ENCODE data around the gene EZH2.

DNA sequence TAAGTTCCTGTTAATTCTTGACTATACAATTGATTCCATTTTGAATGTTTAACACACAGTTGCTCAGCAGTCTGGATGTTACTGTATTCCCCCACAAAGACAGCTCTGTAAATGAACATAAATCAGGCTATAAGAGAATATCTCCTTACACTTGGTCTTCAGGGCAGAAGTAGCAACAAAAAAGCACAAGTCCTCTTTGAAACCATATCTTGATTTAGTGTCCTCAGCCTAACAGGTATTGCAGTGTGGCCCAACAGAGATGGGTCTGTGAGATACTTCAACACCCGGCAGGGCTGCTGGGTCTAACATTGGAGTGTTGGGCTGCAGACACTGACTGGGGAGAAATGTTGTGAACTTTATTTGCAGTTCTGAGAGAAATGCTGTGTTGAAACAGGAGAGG lies 109.6 kb downstream of the EZH2 start:
- TF ChIP-seq, protein P1, sequence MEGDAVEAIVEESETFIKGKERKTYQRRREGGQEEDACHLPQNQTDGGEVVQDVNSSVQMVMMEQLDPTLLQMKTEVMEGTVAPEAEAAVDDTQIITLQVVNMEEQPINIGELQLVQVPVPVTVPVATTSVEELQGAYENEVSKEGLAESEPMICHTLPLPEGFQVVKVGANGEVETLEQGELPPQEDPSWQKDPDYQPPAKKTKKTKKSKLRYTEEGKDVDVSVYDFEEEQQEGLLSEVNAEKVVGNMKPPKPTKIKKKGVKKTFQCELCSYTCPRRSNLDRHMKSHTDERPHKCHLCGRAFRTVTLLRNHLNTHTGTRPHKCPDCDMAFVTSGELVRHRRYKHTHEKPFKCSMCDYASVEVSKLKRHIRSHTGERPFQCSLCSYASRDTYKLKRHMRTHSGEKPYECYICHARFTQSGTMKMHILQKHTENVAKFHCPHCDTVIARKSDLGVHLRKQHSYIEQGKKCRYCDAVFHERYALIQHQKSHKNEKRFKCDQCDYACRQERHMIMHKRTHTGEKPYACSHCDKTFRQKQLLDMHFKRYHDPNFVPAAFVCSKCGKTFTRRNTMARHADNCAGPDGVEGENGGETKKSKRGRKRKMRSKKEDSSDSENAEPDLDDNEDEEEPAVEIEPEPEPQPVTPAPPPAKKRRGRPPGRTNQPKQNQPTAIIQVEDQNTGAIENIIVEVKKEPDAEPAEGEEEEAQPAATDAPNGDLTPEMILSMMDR (conservative IDR thresholded peaks at IDR 0.05; ENCODE audit: low read length), result no peak
- TF ChIP-seq EZH2phosphoT487 (IDR thresholded peaks at IDR 0.05; ENCODE audit: borderline replicate concordance, low read depth, low read length), result no peak

All from OCI-LY7 (cell line).